HG02571 (cell line): ENCODE data around the gene SDHC.
A peak's percentile ranks its signal among the peaks of the same experiment; 100 is the strongest.
"Not testable (repeated sequence)": the region's sequence is repeated elsewhere in the genome, so short reads cannot be mapped to it uniquely, and the experiment has no call there.

Experiments used
- ATAC-seq: cut with Tn5 transposase; IDR thresholded peaks from one replicate; pipeline ENCODE4 v1.9.1; 2021; ENCODE audit warnings: mild to moderate bottlenecking, moderate library complexity; ENCODE audit not compliant: unreplicated experiment

Gene SDHC

GRCh38 chr1:161381707-161382106 is 67.5 kb downstream of the SDHC start:
- ATAC-seq: no peak

GRCh38 chr1:161382214-161383019 is 68.2 kb downstream of the SDHC start:
- no peak for ATAC-seq

GRCh38 chr1:161388639-161389038 is 74.5 kb downstream of the SDHC start:
- no peak for ATAC-seq

- ATAC-seq: not testable (repeated sequence)
These were observed 75.0 kb downstream of the SDHC start for GRCh38 chr1:161389158-161389557.

- ATAC-seq: peak; percentile 73
These were observed 75.7 kb downstream of the SDHC start for GRCh38 chr1:161389691-161390558.

GRCh38 chr1:161390559-161390858 is 76.3 kb downstream of the SDHC start:
- ATAC-seq: no peak

- ATAC-seq: not testable (repeated sequence)
These were observed 77.0 kb downstream of the SDHC start for GRCh38 chr1:161391136-161391535.

GRCh38 chr1:161391611-161392010 is 77.4 kb downstream of the SDHC start:
- no peak for ATAC-seq

- no peak for ATAC-seq
These were observed 79.0 kb downstream of the SDHC start for GRCh38 chr1:161393151-161393550.

GRCh38 chr1:161397038-161397437 is 82.9 kb downstream of the SDHC start:
- not testable (repeated sequence) for ATAC-seq

GRCh38 chr1:161398900-161399256 is 84.7 kb downstream of the SDHC start:
- no peak for ATAC-seq

- peak; percentile 66 for ATAC-seq
These were observed 85.2 kb downstream of the SDHC start for GRCh38 chr1:161399257-161399998.

- no peak for ATAC-seq
These were observed 88.3 kb downstream of the SDHC start for GRCh38 chr1:161402446-161402845.

- ATAC-seq: no peak
These were observed 89.9 kb downstream of the SDHC start for GRCh38 chr1:161404051-161404597.

GRCh38 chr1:161406551-161406950 is 92.4 kb downstream of the SDHC start:
- ATAC-seq: not testable (repeated sequence)

- no peak for ATAC-seq
These were observed 93.3 kb downstream of the SDHC start for GRCh38 chr1:161407451-161407985.

- no peak for ATAC-seq
These were observed 94.4 kb downstream of the SDHC start for GRCh38 chr1:161408429-161409052.

- not testable (repeated sequence) for ATAC-seq
These were observed 95.9 kb downstream of the SDHC start for GRCh38 chr1:161409848-161410635.

GRCh38 chr1:161410636-161410970 is 96.4 kb downstream of the SDHC start:
- not testable (repeated sequence) for ATAC-seq
